Measurements from ENCODE around the gene SULT4A1. TPM values are rescaled to one million over a fixed set of nuclear protein-coding genes. Genes with fewer than 3 reads are reported as not detected.

The SULT4A1 gene
- total RNA-seq, 1 experiment from 2014 or later = 12.6 TPM

DNA sequence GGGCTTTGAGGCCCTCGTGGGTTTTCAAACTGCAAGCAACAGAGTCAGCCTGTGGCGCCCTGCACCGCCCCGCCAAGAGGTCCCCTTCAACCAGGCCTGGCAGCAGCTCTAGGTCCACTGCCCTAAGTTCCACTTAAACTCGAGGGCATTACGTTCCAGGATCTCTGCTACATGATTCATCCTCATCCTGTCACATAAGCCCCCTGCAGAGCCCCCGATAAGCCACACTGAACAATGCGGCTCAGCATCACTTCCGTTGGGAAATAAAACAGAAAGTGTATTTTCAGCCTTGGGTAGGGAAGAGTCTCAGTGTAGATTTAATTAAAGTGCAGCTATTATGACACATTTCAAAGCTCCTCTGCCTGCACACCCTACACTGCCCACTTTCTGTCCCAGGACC is 24.6 kb downstream of the SULT4A1 start:
- H3K4me3 Mint-ChIP-seq = no peak overlapping the region
- no peak for DNase-seq (ENCODE audit: low spot score)
- TF ChIP-seq RELA (CRISPR knock-in tag; IDR thresholded peaks at IDR 0.05; ENCODE audit: borderline replicate concordance) = no peak
- TF ChIP-seq ARID4B (CRISPR knock-in tag; IDR thresholded peaks at IDR 0.05; ENCODE audit: borderline replicate concordance) = no peak
- no peaks in the 10 kb centered on the region for H3K4me1 Mint-ChIP-seq
- H3K27me3 Mint-ChIP-seq (ENCODE audit: low read depth) = no peaks in the 10 kb centered on the region
- no peaks in the 10 kb centered on the region for H3K9me3 Mint-ChIP-seq
- no peak overlapping the region for H3K27ac Mint-ChIP-seq
- H3K36me3 Mint-ChIP-seq = peaks cover 7% of the 10 kb centered on the region; the same call in 1 of the 2 replicates
- POLR2A ChIA-PET = interaction anchor here (0.5 to 0.6 kb wide), 2 partner anchors 22 to 171 kb away, joined by 3 to 6 read pairs; no protein-coding TSS in a partner anchor
- no peak for ATAC-seq
- CTCF ChIA-PET = no interaction called here

- H3K9me3 Mint-ChIP-seq = no peaks in the 10 kb centered on the region
- no peak overlapping the region for H3K27ac Mint-ChIP-seq
- ChIA-PET CTCF (interaction anchor here (1.6 to 1.9 kb wide), 2 partner anchors 13 to 47 kb away, joined by 7 to 8 read pairs; no protein-coding TSS in a partner anchor), POLR2A (no interaction called here)
- DNase-seq (ENCODE audit: low spot score) (no peak), ATAC-seq (no peak)
- no peak for TF ChIP-seq JUN (CRISPR knock-in tag; IDR thresholded peaks at IDR 0.05)
- no peak for TF ChIP-seq NR3C1 (CRISPR knock-in tag; conservative IDR thresholded peaks at IDR 0.05; ENCODE audit: low read depth)
- TF ChIP-seq SMAD4 (CRISPR knock-in tag; IDR thresholded peaks at IDR 0.05) = no peak
- no peak for TF ChIP-seq ARID4B (CRISPR knock-in tag; IDR thresholded peaks at IDR 0.05; ENCODE audit: borderline replicate concordance)
- no peak for TF ChIP-seq CREM (CRISPR knock-in tag; IDR thresholded peaks at IDR 0.05)
- TF ChIP-seq, protein P1, sequence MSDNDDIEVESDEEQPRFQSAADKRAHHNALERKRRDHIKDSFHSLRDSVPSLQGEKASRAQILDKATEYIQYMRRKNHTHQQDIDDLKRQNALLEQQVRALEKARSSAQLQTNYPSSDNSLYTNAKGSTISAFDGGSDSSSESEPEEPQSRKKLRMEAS (CRISPR knock-in tag; IDR thresholded peaks at IDR 0.05) = no peak
- TF ChIP-seq TEAD1 (CRISPR knock-in tag; IDR thresholded peaks at IDR 0.05) = no peak
- H3K4me3 Mint-ChIP-seq = no peak overlapping the region
- no peaks in the 10 kb centered on the region for H3K27me3 Mint-ChIP-seq (ENCODE audit: low read depth)
- no peaks in the 10 kb centered on the region for H3K4me1 Mint-ChIP-seq
- H3K36me3 Mint-ChIP-seq = peaks cover 7% of the 10 kb centered on the region; the same call in 1 of the 2 replicates
Observed at GRCh38 chr22:43835736-43836135, 26.6 kb downstream of the SULT4A1 start.

DNA sequence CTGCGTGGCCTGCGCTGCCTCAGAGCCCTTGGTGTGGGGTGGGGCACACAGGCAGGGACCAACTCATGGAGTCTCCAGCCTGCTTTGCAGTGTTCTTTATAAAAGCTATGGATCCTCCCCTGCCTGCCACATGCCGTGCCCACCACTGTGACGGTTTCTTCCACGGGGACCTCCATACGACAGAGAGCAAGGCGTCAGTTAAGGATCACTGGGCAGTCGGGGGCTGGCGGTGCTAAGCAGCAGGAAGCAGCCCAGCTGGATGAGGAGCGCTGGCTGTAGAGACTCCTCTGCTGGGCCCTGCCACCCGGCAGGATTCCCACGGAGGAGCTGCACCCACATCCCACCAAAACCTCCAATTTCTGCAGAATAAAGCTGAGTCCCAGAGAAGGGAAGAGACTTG is 27.1 kb downstream of the SULT4A1 start:
- TF ChIP-seq, protein P2, sequence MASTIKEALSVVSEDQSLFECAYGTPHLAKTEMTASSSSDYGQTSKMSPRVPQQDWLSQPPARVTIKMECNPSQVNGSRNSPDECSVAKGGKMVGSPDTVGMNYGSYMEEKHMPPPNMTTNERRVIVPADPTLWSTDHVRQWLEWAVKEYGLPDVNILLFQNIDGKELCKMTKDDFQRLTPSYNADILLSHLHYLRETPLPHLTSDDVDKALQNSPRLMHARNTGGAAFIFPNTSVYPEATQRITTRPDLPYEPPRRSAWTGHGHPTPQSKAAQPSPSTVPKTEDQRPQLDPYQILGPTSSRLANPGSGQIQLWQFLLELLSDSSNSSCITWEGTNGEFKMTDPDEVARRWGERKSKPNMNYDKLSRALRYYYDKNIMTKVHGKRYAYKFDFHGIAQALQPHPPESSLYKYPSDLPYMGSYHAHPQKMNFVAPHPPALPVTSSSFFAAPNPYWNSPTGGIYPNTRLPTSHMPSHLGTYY (CRISPR knock-in tag; IDR thresholded peaks at IDR 0.05) = no peak
- TF ChIP-seq, protein P3, sequence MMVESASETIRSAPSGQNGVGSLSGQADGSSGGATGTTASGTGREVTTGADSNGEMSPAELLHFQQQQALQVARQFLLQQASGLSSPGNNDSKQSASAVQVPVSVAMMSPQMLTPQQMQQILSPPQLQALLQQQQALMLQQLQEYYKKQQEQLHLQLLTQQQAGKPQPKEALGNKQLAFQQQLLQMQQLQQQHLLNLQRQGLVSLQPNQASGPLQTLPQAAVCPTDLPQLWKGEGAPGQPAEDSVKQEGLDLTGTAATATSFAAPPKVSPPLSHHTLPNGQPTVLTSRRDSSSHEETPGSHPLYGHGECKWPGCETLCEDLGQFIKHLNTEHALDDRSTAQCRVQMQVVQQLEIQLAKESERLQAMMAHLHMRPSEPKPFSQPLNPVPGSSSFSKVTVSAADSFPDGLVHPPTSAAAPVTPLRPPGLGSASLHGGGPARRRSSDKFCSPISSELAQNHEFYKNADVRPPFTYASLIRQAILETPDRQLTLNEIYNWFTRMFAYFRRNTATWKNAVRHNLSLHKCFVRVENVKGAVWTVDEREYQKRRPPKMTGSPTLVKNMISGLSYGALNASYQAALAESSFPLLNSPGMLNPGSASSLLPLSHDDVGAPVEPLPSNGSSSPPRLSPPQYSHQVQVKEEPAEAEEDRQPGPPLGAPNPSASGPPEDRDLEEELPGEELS (CRISPR knock-in tag; IDR thresholded peaks at IDR 0.05) = no peak
- TF ChIP-seq TEAD4 (CRISPR knock-in tag; IDR thresholded peaks at IDR 0.05) (no peak), GRHL2 (CRISPR knock-in tag; IDR thresholded peaks at IDR 0.05; ENCODE audit: insufficient replicate concordance, severe bottlenecking) (no peak), ELF4 (CRISPR knock-in tag; IDR thresholded peaks at IDR 0.05; ENCODE audit: low read depth) (no peak)
- ATAC-seq (no peak), DNase-seq (ENCODE audit: low spot score) (no peak)
- no peaks in the 10 kb centered on the region for H3K27me3 Mint-ChIP-seq (ENCODE audit: low read depth)
- no peaks in the 10 kb centered on the region for H3K4me1 Mint-ChIP-seq
- peak overlapping the region; percentile 52; the same call in 1 of the 2 replicates for H3K27ac Mint-ChIP-seq
- H3K9me3 Mint-ChIP-seq = no peaks in the 10 kb centered on the region
- ChIA-PET CTCF (interaction anchor here (1.5 to 1.9 kb wide), 3 partner anchors 14 to 50 kb away, joined by 6 to 8 read pairs (median 7); no protein-coding TSS in a partner anchor), POLR2A (no interaction called here)
- H3K36me3 Mint-ChIP-seq = peaks cover 7% of the 10 kb centered on the region; the same call in 1 of the 2 replicates
- no peak overlapping the region for H3K4me3 Mint-ChIP-seq

Data from WTC11 (cell line).